ENCODE measurements around the gene OR5B3.
"Not testable (repeated sequence)": the region's sequence is repeated elsewhere in the genome, so short reads cannot be mapped to it uniquely, and the experiment has no call there.

Gene OR5B3

DNA sequence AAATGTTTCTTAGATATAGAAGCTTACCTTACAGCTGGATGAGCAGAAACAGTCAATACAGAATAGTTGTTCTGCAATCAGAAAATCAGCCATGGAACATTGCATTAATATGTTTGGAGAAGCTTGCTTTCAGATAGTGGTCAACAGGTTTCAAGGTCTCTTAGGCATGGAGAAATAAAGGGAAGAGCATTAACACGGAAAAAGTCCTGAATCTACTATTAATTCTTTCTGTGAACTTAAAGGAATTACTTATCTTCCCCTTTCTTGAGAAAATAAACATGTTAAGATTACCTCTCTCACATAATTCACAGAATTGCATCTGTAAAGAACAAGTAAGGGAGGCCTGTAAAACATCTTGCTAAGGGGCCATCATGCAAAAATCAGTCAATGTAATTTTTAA, at the start of gene OR5B3:
Gene OR5B3 (minus strand): TSS at position 101 of the 400 bp plus-strand sequence. CDS start 3,465 bp downstream, outside the sequence.
- DNase-seq: no peak

DNA sequence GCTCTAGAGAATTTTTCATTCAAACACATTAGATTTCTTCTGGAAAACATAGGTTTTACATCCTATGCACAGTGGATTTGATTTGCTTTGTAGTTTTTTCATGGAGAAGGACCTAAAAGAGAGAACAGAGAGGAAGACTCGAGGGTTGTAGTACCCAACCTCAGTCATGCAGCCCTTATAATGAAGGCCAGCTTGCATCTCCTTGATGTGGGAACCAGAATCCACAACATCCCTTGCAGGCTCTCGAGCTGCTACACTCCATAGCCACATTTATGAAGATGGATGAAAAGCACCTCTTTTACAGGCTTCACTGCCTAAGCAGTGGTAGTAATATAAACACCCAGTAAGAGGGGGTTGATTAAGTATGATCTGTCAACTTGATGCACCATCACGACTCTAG, 44.9 kb upstream of the OR5B3 start:
- DNase-seq: no peak

DNA sequence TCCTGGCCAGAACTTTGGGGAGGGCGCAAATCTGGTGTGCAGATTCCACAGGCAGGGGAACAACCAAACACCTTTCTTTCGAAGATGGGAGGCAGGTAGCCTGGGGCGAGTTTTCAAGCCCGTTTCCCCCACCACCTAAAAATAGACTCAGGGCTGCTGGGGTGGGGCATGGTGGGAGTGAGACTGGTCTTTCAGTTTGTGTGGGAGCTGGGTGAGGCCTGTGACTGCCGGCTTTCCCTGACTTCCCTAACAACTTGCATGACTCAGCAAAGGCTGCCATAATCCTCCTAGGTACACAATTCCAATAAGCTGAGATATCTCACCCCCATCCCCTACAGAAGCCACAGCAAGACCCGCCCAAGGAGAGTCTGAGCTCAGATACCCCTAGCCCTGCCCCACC, 39.6 kb upstream of the OR5B3 start:
- DNase-seq: no peak

GRCh38 chr11:58444300-58444699, 37.6 kb upstream of the OR5B3 start:
- no peak for DNase-seq

DNA sequence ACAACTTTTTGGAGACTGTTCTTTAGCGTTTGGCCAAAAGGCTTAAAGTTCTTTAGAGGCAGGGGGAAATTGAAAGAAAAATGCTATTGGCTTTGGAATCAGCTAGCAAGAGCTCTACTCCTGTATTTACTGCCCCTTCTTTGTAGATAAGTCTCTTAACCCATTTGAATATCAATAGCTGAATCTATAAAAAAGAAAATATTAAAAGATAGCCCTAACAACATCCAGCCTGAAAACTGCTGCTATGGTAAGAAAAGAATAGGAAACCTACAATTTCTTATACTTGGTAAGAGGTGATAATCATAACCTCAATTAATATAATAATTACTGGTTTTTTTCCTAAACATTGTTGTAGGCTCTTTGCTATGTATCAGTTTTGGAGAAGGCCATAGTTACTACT, 35.5 kb upstream of the OR5B3 start, which contains the start of gene OR5B12:
Gene OR5B12 (minus strand): TSS at position 101 of the 400 bp plus-strand sequence. CDS start 2,085 bp downstream, outside the sequence.
- DNase-seq: no peak

DNA sequence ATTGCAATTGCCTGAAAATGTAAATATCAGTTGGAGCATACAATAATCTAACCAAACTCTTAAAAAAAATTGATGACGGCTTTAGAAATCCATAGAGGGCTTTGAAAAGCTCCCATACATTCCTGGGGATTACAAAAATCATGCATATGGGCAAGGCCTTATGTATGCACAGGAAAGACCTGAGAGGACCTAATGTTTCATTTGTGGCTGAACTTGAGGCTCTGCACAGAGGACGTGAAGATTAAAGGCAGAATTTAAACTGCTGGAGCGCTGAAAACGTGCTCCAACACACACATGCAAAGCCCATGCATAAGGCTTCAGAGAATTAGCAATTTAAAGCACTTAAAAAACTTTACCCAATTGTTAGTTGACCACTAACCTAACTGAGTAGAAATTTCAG, 31.8 kb upstream of the OR5B3 start:
- no peak for DNase-seq

DNA sequence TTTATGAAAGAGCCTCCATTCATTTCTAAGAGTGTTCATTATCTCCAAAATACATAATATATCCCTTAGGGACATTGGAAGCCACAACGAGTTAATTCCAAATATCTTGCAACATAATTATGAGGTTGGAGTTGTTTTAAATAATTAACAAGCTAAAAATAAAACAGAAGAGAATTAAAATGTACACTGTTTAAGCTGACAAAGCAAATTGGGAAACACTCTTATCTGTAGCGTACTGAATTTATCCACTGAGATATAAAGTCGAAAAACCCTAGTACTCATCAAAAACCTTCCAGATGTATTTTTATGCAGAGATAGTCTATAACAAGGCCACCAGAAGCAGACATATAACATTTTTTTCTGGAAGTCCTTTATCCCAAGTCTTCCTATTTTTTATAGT, 27.5 kb upstream of the OR5B3 start:
- DNase-seq: no peak

- no peak for DNase-seq
Observed at GRCh38 chr11:58433638-58434203, 27.0 kb upstream of the OR5B3 start.

- DNase-seq: no peak
Observed at GRCh38 chr11:58429273-58429672, 22.6 kb upstream of the OR5B3 start.

DNA sequence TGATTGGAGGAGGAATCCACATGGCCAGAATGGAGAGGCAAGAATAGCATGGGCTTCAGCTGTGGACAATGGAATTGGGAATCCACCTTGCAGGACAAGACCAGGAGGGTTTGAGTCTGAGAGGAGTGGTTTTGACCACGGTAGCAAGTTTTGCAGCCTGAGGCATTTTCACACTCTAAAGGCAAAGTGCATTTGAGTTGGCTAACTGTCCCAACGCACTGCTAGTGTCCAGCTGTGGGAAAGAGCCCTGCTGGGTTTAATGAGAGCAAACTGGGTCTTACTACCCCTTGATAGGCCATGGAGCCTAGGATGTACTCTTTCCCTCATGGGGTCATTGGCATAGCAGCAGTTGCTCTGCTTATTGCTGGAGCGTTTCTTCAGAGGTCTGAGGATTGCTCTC, 21.3 kb upstream of the OR5B3 start, which contains the start of gene OR5B2:
Gene OR5B2 (minus strand): TSS at position 101 of the 400 bp plus-strand sequence. CDS start 4,860 bp downstream, outside the sequence.
- no peak for DNase-seq

DNA sequence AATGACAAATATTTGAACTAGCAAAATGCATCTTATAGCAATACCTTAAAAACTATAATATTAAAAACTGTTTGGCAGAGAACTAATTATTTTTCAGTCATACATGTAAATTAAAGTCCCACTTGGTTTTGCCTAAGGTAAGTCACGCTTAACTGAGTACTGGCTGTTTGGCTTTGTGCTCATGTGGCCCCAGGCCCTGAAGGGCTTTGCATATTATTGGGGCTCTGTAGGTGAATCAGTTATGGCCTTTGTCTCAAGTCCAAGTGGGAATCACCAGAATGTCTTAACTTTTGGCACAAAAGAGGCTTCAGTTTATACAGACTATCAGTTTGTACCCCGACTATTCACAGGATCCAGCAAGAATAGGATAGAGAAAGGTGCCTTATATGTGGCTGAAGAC, 7.1 kb downstream of the OR5B3 start:
- not testable (repeated sequence) for DNase-seq

GRCh38 chr11:58395581-58395980, 11.1 kb downstream of the OR5B3 start:
- no peak for DNase-seq

DNA sequence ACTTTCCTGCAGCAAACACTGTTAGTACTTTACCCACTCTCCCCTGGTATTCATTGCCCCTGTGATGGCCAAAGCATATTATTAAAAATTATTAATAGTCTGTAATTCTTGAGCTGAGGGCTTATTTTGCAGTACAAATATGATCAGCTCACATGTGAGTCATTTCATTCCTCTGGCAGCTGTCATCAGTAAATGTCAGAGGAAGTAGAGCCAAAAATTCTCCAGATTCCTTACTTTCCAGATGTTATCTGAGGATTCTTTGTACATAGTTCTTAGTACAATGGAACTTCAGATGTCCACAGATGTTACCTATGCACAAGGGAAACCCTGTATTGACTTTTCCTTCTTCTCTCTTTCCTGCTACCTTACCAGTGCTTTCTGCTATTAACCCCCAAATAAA, 12.5 kb downstream of the OR5B3 start:
- DNase-seq: no peak

GRCh38 chr11:58392746-58393145, 13.9 kb downstream of the OR5B3 start:
- DNase-seq: no peak

GRCh38 chr11:58391879-58392278, 14.8 kb downstream of the OR5B3 start:
- no peak for DNase-seq

GRCh38 chr11:58390551-58391063, 16.1 kb downstream of the OR5B3 start:
- no peak for DNase-seq

DNA sequence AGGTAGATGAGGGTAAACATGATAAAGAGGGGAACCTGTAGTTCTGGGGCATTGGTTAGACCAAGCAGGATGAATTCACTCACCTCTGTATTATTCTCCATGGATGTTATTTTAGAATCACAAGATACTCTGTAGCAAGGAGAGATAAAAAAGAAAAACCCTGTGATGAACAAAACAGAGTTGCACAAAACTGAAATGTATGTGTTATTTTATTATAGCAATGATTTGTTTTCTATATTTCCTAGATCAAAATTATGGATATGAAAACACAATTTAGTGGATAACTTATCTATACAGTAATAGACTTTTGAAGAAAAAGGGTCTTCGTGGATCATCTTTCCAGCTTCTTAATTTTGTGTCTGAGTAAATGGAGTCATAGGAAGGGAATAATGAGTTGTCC, 47.7 kb downstream of the OR5B3 start, which contains the start of gene OR5B17:
Gene OR5B17 (minus strand): TSS at position 101 of the 400 bp plus-strand sequence. CDS start 0 bp downstream, at position 101.
- no peak for DNase-seq

- DNase-seq: no peak
Observed at GRCh38 chr11:58354727-58355126, 51.9 kb downstream of the OR5B3 start.
